GM06990 (cell line): ENCODE results near the gene EIF3B.

ENCODE experiments used
- DNase-seq: peaks from one replicate; pipeline ENCODE4 v3.0.0-alpha.2; 2011; ENCODE audit not compliant: insufficient read length; ENCODE audit errors: extremely low read depth
- H3K27me3 ChIP-seq: replicated peaks from 2 replicates; pipeline ENCODE4 v1.6.0; 2011; ENCODE audit warnings: low read length; ENCODE audit not compliant: control insufficient read depth, insufficient read depth
- H3K36me3 ChIP-seq: 2 replicates; pipeline ENCODE4 v1.5.1; 2011; ENCODE audit warnings: low read length; ENCODE audit not compliant: control insufficient read depth, insufficient read depth
- H3K4me3 ChIP-seq: replicated peaks from 2 replicates; pipeline ENCODE4 v1.5.1; 2011; ENCODE audit warnings: low read depth, mild to moderate bottlenecking, control low read depth, low read length
- CTCF ChIP-seq: IDR thresholded peaks from 2 replicates; pipeline ENCODE4 v1.5.1; 2011; ENCODE audit warnings: low read length, control low read depth, mild to moderate bottlenecking, inconsistent platforms; ENCODE audit not compliant: insufficient read depth, poor library complexity, severe bottlenecking

EIF3B gene

GRCh38 chr7:2354939-2355704 is 495 bp downstream of the EIF3B start:
- TF ChIP-seq CTCF = no peak
- H3K27me3 ChIP-seq = no peaks in the 10 kb centered on the region
- H3K36me3 ChIP-seq = peaks cover 10% of the 10 kb centered on the region
- peak overlapping the region; percentile 87 for H3K4me3 ChIP-seq
- DNase-seq = peak; percentile 41

GRCh38 chr7:2355705-2356008 is 1.0 kb downstream of the EIF3B start:
- TF ChIP-seq CTCF = no peak
- H3K27me3 ChIP-seq = no peaks in the 10 kb centered on the region
- peaks cover 10% of the 10 kb centered on the region for H3K36me3 ChIP-seq
- H3K4me3 ChIP-seq = peak overlapping the region; percentile 87
- no peak for DNase-seq

- H3K36me3 ChIP-seq = peaks cover 12% of the 10 kb centered on the region
- no peaks in the 10 kb centered on the region for H3K27me3 ChIP-seq
- peak overlapping the region; percentile 18 for H3K4me3 ChIP-seq
- no peak for DNase-seq
- TF ChIP-seq CTCF = no peak
Observed at GRCh38 chr7:2357165-2357564, 2.5 kb downstream of the EIF3B start.

- TF ChIP-seq CTCF = no peak
- H3K36me3 ChIP-seq = peaks cover 15% of the 10 kb centered on the region
- no peak for DNase-seq
- no peak overlapping the region for H3K4me3 ChIP-seq
- no peaks in the 10 kb centered on the region for H3K27me3 ChIP-seq
Observed at GRCh38 chr7:2357571-2357970, 2.9 kb downstream of the EIF3B start.

- H3K36me3 ChIP-seq = peaks cover 21% of the 10 kb centered on the region
- no peak for TF ChIP-seq CTCF
- H3K4me3 ChIP-seq = no peak overlapping the region
- DNase-seq = no peak
- no peaks in the 10 kb centered on the region for H3K27me3 ChIP-seq
Observed at GRCh38 chr7:2358968-2359527, 4.4 kb downstream of the EIF3B start.
